ENCODE measurements around the gene PLAGL1.

DNA sequence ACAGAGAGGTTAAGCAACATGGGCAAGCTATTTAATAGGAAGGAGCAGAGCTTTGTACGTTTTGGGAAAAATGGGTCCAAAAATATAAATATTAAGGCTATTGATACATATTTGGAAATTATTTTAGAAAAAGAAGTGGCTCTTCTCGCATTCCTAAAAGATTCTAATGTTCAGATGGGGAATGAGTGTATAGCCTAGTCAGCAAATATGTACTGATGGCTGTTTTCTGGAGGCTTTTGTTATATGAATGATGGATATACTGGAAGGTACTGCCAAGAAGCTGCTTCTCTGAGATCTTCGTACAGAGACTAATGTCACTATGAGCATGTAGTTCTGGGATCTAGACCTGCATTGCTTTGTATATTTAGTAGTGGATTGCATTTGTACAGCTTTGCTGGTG lies 71.7 kb downstream of the PLAGL1 start:
- no peak for TF ChIP-seq EZH2 (IDR thresholded peaks at IDR 0.05; ENCODE audit: borderline replicate concordance, low read length)
- TF ChIP-seq, protein P1, sequence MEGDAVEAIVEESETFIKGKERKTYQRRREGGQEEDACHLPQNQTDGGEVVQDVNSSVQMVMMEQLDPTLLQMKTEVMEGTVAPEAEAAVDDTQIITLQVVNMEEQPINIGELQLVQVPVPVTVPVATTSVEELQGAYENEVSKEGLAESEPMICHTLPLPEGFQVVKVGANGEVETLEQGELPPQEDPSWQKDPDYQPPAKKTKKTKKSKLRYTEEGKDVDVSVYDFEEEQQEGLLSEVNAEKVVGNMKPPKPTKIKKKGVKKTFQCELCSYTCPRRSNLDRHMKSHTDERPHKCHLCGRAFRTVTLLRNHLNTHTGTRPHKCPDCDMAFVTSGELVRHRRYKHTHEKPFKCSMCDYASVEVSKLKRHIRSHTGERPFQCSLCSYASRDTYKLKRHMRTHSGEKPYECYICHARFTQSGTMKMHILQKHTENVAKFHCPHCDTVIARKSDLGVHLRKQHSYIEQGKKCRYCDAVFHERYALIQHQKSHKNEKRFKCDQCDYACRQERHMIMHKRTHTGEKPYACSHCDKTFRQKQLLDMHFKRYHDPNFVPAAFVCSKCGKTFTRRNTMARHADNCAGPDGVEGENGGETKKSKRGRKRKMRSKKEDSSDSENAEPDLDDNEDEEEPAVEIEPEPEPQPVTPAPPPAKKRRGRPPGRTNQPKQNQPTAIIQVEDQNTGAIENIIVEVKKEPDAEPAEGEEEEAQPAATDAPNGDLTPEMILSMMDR (conservative IDR thresholded peaks at IDR 0.05 in 1 of 2, IDR thresholded peaks at IDR 0.05 in 1 of 2; ENCODE audit: extremely low read depth in 1 of 2, insufficient read depth in 1 of 2, low read depth in 1 of 2, low read length in 2 of 2): no peak

Data from mammary epithelial cell (primary cell).